ENCODE results near the gene TAGAP. TPM values are rescaled to one million over a fixed set of nuclear protein-coding genes. Genes with fewer than 3 reads are reported as not detected.

TAGAP gene
- total RNA-seq, 2 donors from 2014 or later = 29.9 to 65.0 TPM

- H3K36me3 Mint-ChIP-seq = peaks cover 16 to 43% of the 10 kb centered on the region in 2 donors
- peak overlapping the region; percentile 69 to 86 for H3K27ac Mint-ChIP-seq
- H3K9me3 Mint-ChIP-seq = peaks cover 3 to 26% of the 10 kb centered on the region in 2 donors
- ATAC-seq = no peak
- DNase-seq (ENCODE audit: low spot score in 2 of 2) = no peak
These were observed 16.4 kb upstream of the TAGAP start for GRCh38 chr6:159061146-159061545.

- ATAC-seq (peak in 1 of 2 donors; percentile 42), DNase-seq (ENCODE audit: low spot score in 2 of 2) (no peak)
- Mint-ChIP-seq H3K36me3 (peaks cover 15 to 39% of the 10 kb centered on the region in 2 donors), H3K27ac (peak overlapping the region; percentile 86 to 90), H3K9me3 (peaks cover 3 to 18% of the 10 kb centered on the region in 2 donors)
These were observed 15.2 kb upstream of the TAGAP start for GRCh38 chr6:159059885-159060506.

- Mint-ChIP-seq H3K9me3 (peaks cover 3 to 13% of the 10 kb centered on the region in 2 donors), H3K27ac (peak overlapping the region; percentile 86 to 87), H3K36me3 (peaks cover 6 to 42% of the 10 kb centered on the region in 2 donors)
- ATAC-seq = peak; percentile 61 to 77
- no peak for DNase-seq (ENCODE audit: low spot score in 2 of 2)
These were observed 14.3 kb upstream of the TAGAP start for GRCh38 chr6:159059141-159059540.

- DNase-seq (ENCODE audit: low spot score in 2 of 2) (no peak), ATAC-seq (peak; percentile 63 to 70)
- peaks cover 0 to 30% of the 10 kb centered on the region in 2 donors for H3K36me3 Mint-ChIP-seq
- H3K27ac Mint-ChIP-seq = peak overlapping the region; percentile 66 to 85
- H3K9me3 Mint-ChIP-seq = peaks cover 0 to 7% of the 10 kb centered on the region in 2 donors
These were observed 12.1 kb upstream of the TAGAP start for GRCh38 chr6:159056899-159057298.

GRCh38 chr6:159056432-159056831 lies 11.6 kb upstream of the TAGAP start:
- Mint-ChIP-seq H3K9me3 (peaks cover 0 to 5% of the 10 kb centered on the region in 2 donors), H3K36me3 (peaks cover 0 to 26% of the 10 kb centered on the region in 2 donors), H3K27ac (peak overlapping the region; percentile 66 to 70)
- ATAC-seq (no peak), DNase-seq (ENCODE audit: low spot score in 2 of 2) (no peak)

GRCh38 chr6:159056003-159056402 lies 11.2 kb upstream of the TAGAP start:
- ATAC-seq (no peak), DNase-seq (ENCODE audit: low spot score in 2 of 2) (no peak)
- peaks cover 0 to 2% of the 10 kb centered on the region in 2 donors for H3K9me3 Mint-ChIP-seq
- peak overlapping the region in 1 of 2 donors; percentile 66 for H3K27ac Mint-ChIP-seq
- H3K36me3 Mint-ChIP-seq = peaks cover 0 to 21% of the 10 kb centered on the region in 2 donors

GRCh38 chr6:159053781-159054398 lies 9.1 kb upstream of the TAGAP start:
- DNase-seq (ENCODE audit: low spot score in 2 of 2) = no peak
- H3K36me3 Mint-ChIP-seq = peaks cover 0 to 10% of the 10 kb centered on the region in 2 donors
- no peak for ATAC-seq
- H3K9me3 Mint-ChIP-seq = no peaks in the 10 kb centered on the region
- no peak overlapping the region for H3K27ac Mint-ChIP-seq

GRCh38 chr6:159052720-159053119 lies 7.9 kb upstream of the TAGAP start:
- no peak for ATAC-seq
- Mint-ChIP-seq H3K36me3 (peaks cover 0 to 15% of the 10 kb centered on the region in 2 donors), H3K27ac (no peak overlapping the region), H3K9me3 (no peaks in the 10 kb centered on the region)
- DNase-seq (ENCODE audit: low spot score in 2 of 2) = no peak

GRCh38 chr6:159047891-159048685 lies 3.3 kb upstream of the TAGAP start:
- no peaks in the 10 kb centered on the region for H3K9me3 Mint-ChIP-seq
- peak overlapping the region; percentile 13 to 44 for H3K27ac Mint-ChIP-seq

GRCh38 chr6:159045801-159046200 lies 1.0 kb upstream of the TAGAP start:
- ATAC-seq (no peak), DNase-seq (ENCODE audit: low spot score in 2 of 2) (no peak)
- H3K36me3 Mint-ChIP-seq = peaks cover 41 to 47% of the 10 kb centered on the region in 2 donors
- no peaks in the 10 kb centered on the region for H3K9me3 Mint-ChIP-seq
- peak overlapping the region; percentile 96 to 99 for H3K27ac Mint-ChIP-seq

More at GRCh38 chr6:159047891-159048685, 3.3 kb upstream of the TAGAP start:
- DNase-seq (ENCODE audit: low spot score in 2 of 2) = no peak
- ATAC-seq = no peak
- H3K36me3 Mint-ChIP-seq = peaks cover 18 to 24% of the 10 kb centered on the region in 2 donors

- H3K36me3 Mint-ChIP-seq = peaks cover 57 to 63% of the 10 kb centered on the region in 2 donors
These were observed 844 bp downstream of the TAGAP start for GRCh38 chr6:159043947-159044346.

GRCh38 chr6:159043251-159043650 lies 1.5 kb downstream of the TAGAP start:
- ATAC-seq = no peak
- H3K9me3 Mint-ChIP-seq = no peaks in the 10 kb centered on the region
- H3K36me3 Mint-ChIP-seq = peaks cover 61 to 67% of the 10 kb centered on the region in 2 donors
- H3K27ac Mint-ChIP-seq = peak overlapping the region; percentile 96 to 99
- DNase-seq (ENCODE audit: low spot score in 2 of 2) = no peak

More at GRCh38 chr6:159043947-159044346, 844 bp downstream of the TAGAP start:
- no peak for ATAC-seq
- peak overlapping the region; percentile 96 to 99 for H3K27ac Mint-ChIP-seq
- no peak for DNase-seq (ENCODE audit: low spot score in 2 of 2)
- H3K9me3 Mint-ChIP-seq = no peaks in the 10 kb centered on the region

GRCh38 chr6:159042826-159043181 lies 2.0 kb downstream of the TAGAP start:
- ATAC-seq (no peak), DNase-seq (ENCODE audit: low spot score in 2 of 2) (no peak)
- Mint-ChIP-seq H3K9me3 (no peaks in the 10 kb centered on the region), H3K27ac (peak overlapping the region; percentile 96 to 99), H3K36me3 (peaks cover 65 to 69% of the 10 kb centered on the region in 2 donors)

GRCh38 chr6:159042003-159042825 lies 2.6 kb downstream of the TAGAP start:
- peak overlapping the region; percentile 96 to 99 for H3K27ac Mint-ChIP-seq
- no peaks in the 10 kb centered on the region for H3K9me3 Mint-ChIP-seq
- DNase-seq (ENCODE audit: low spot score in 2 of 2) = peak; percentile 69 to 78
- peaks cover 71 to 75% of the 10 kb centered on the region in 2 donors for H3K36me3 Mint-ChIP-seq
- ATAC-seq = peak; percentile 34 to 43

GRCh38 chr6:159041181-159041580 lies 3.6 kb downstream of the TAGAP start:
- peaks cover 78 to 83% of the 10 kb centered on the region in 2 donors for H3K36me3 Mint-ChIP-seq
- H3K27ac Mint-ChIP-seq = peak overlapping the region; percentile 96 to 99
- no peak for ATAC-seq
- H3K9me3 Mint-ChIP-seq = no peaks in the 10 kb centered on the region
- no peak for DNase-seq (ENCODE audit: low spot score in 2 of 2)

- no peak for ATAC-seq
- Mint-ChIP-seq H3K36me3 (peaks cover 77 to 91% of the 10 kb centered on the region in 2 donors), H3K27ac (peak overlapping the region; percentile 96 to 99), H3K9me3 (no peaks in the 10 kb centered on the region)
- DNase-seq (ENCODE audit: low spot score in 2 of 2) = no peak
These were observed 4.9 kb downstream of the TAGAP start for GRCh38 chr6:159039885-159040258.
